NCI-H2171 (cell line): ENCODE results near the gene ERFL.

ENCODE experiments used
- DNase-seq: peaks from one replicate; lab custom pipeline; 2025; lab: John Stamatoyannopoulos, UW

ERFL gene

DNA sequence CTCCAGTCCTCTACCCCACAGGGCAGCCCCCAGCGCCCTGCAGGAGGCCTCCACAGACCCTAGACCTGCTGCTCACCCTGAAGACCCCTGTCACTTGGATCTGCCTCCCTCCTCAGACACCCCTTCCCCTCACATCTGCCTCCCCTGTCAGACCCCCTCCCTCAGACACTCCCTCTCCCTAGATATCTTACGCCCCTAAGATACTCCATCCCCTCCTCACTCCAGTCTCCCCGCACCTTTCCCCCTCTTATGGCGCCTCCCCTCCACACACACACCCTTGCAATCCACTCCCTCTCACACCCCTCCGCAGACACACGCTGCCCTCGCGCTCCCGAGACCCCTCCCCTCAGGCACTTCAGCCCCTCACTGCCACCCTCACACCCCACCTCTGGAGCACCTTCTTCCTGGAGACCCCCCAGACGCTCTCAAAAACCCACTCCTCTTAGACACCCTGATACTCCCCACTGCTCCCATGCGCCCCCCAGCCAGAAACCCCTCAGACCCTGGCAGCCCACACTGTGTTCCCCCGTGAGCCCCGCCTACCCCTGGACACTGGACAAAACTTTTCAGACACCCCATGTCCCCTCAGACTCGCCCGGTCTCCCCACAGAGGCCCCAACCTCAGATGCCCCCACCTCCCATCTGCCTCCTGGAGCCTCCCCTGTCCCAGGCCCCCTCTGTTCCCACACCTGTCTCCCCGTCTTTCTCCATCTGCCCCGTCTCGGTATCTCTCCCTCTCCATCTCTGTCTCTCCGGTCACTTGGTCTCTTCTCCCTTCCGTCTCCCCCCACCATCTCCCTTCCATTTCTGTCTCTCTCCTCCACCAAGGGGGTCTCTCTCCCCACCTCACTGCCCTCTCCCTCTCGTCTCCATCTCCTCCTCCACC lies 14.5 kb downstream of the ERFL start:
- no peak for DNase-seq

- DNase-seq, result no peak
These were observed 15.2 kb downstream of the ERFL start for GRCh38 chr19:41912899-41913537.

DNA sequence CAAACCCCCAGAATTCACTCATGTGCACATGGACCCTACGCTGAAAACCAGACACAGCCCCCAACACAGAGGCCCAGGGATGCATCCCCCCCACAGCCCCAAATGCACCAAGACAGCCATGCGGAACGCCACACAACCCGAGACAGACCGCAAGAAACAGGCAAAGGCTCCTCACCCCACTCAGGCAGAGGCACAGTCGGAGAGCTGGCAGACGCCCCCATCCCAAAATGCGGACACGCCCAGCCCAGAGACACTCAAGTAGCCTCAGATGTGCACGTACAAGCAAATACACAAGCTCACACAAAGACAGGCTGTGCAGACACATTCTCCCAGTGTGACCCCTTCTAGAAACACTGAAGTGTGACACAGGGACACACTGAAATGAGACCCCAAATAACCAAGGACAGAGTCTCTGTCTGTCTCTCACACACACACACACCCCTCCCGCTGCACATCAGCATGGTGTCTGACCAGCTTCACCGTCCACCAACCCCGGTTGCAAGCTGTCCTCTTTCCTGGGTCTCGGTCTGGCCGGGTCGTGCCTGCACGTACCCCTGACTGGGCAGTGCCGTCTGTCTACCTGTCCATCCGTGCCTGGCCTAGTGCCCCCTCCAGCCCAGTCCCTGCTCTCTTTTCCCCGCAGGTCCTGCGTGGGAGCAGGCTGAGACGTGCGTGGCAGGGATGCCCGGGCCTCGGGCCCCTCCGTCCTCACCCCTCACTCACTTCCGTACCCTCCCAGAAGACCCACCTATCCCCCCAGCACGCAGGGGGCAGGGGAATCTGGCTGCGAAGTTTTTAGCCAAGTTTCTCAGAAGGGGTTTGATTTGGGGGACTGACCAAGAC lies 16.1 kb downstream of the ERFL start:
- no peak for DNase-seq

- no peak for DNase-seq
These were observed 17.0 kb downstream of the ERFL start for GRCh38 chr19:41910992-41911888.

DNA sequence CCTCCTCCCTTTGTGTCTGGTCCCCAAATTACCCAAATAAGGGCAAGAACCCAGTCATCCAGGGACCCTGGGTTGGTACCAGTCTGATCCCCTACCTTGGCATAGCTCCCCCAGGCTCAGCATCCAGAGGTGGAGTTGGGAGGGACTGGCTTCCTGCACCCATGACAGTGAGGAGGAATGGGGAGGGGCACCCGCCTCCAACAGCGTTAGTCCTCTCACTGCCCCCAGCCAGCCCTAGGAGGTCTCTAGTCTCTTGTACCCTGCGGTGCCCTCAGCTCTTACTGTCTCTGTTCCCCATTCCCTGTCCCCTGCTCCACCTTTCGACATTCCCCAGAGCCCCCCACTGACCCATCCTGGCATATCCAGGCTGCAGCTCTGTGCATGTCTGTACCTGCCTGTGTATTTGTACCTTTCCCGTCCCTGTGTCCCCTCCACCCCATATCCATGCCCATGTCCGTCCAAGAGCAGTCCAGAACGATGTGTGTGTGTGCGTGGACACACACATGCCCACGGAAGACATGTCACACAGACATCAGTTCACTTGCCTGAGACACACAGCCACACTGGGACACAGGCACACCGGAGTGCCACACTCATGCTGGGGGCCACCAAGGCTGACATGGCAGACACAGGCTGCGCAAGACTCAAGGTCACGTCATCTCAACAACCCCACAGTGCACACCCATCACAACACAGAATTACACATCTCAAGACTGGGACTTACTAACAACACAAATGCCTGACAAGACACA lies 17.8 kb downstream of the ERFL start:
- no peak for DNase-seq

GRCh38 chr19:41909706-41910105 lies 18.5 kb downstream of the ERFL start:
- DNase-seq, result no peak

DNA sequence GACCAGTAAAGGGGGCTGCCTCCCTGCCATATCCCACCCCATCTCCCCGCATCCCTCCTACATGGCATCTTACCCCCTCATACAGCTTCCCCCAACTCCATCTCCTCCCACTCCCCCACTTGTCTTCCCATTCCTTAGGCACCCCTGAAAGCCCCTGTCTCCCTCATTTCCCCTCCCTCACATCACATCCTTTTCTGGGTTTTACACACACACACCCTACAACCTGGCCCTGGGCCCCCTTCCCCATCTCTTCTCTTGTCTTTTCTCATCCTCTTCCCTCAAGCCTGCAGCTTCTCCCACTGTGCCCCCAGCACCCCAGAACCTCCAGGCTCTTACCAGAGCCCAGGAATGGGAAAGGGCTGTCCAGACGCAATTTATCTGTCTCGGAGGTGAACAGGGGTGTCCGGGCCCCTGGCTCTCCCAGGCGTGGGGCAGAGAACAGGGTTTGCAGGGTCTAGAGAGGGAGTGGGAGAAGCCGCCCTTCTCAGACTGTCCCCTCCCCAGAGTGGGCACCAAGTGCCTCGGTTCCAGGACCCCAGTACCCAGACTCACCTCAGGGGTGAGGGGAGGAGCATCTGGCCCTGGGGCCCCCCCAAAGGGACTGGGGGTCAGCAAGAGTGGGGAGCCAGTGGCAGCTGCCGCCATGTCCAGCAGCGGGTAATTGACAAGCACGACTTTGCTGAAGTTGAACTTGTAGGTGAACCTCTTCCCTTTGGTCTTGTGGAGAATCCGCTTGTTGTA lies 19.4 kb downstream of the ERFL start:
- no peak for DNase-seq

DNA sequence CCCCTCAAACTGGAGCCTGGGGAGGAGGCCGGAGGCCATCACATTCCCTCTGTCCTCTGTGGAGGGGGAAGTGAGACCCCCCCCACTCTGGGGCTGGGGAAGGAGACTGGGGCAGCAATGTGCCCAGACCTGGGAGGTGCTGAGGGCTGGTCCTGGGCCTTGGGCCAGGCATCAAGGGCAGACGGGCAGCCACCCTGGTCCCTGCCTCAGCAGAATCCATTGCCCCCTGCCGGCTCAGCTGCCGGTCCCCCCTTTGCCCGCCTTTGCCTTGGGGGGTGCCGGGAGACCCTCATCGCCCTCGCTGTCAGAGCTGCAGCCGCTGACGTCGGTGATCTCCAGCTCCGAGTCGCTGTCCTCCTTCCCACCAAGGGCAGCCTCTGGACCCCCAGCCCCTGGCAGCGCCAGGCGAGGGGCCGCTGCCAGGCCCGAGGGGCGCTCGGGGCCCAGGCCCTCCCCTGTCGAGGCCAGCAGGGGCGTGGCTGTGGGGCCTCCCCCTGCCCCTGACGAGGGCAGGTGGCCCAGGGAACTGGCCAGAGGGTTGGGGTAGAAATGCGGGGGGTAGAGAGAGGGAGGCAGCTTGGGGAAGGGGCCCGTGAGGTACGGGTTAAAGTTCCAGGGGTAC lies 20.1 kb downstream of the ERFL start:
- no peak for DNase-seq

GRCh38 chr19:41906916-41907680 lies 21.2 kb downstream of the ERFL start:
- no peak for DNase-seq

GRCh38 chr19:41906271-41906670 lies 22.0 kb downstream of the ERFL start:
- no peak for DNase-seq

- no peak for DNase-seq
These were observed 22.8 kb downstream of the ERFL start for GRCh38 chr19:41905273-41906002.

DNA sequence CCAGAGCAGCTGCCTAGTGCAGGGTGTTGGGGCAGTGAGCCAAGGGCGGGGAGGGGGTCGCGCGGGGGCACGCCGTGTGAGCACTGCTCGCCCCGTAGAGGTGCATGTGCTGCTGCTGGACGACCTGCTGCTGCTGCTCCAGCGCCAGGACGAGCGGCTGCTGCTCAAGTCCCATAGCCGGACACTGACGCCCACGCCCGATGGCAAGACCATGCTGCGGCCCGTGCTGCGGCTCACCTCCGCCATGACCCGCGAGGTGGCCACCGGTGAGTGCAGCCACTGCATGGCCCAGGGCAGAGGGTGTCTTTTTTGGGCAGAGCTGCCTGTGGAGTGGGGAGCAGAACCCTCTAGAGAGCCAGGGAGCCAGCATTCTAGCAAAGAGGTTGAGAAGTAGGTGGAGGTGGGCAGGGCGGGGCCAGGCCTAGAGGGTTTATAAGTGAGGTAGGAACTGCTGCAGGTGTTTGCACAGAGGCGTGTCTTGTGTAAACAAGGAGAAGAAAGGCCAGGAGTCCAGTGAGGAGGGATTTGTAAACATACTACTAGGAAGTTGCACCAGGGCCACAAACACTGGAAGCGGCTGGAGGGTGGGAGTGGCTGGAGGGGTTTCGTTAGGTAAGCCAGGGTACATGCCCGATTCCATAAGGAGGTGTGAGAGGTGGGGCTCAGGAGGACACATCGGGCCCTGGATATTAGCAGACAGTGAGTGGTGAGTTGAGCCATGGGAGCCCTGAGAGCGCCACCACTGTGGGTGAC lies 24.0 kb downstream of the ERFL start:
- DNase-seq, result no peak

DNA sequence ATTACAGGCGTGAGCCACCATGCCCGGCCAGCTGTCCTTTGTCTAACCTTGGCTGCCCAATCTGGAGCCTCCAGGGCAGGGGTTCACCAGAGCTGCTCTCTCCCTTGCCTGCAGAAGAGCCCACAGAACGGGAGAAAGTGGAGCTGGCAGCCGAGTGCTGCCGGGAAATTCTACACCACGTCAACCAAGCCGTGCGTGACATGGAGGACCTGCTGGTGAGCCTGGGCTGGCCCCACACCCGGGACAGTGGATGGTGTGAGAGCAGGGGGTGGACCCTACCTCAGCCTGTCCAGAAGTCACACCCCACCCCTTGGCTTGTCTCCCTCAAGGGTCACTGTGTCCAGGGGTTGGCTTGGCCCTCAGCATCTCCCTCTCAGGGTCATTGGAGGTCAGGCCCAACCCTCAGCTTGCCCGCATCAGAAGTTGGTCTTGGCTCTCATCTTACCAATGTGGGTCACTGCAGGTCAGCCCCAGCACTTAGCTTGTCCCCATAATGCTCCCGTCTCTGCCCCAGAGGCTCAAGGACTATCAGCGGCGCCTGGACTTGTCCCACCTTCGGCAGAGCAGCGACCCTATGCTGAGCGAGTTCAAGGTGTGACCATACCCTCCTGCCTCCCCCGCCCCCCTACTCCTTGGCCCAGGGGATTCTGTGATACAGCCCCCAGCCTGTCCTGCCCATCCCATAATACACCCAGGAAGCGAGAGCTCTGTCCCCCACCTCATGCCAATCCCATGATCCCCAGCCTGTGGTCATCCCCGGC lies 24.9 kb downstream of the ERFL start:
- DNase-seq, result no peak

DNA sequence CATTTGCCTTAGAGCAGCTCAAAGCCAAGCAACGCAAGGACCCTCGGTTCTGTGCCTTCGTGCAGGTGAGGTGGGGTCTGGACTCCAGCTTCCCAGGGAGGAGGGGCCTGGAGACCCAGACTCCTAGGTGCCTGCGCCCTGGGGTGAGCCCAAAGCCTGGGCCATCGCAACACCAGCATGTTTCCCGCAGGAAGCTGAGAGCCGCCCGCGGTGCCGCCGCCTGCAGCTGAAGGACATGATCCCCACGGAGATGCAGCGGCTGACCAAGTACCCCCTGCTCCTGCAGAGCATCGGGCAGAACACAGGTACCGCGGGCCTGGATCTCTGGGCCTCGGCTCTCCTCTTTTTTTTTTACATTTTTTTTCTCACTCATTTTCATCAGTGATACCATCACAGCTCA lies 25.7 kb downstream of the ERFL start:
- no peak for DNase-seq

DNA sequence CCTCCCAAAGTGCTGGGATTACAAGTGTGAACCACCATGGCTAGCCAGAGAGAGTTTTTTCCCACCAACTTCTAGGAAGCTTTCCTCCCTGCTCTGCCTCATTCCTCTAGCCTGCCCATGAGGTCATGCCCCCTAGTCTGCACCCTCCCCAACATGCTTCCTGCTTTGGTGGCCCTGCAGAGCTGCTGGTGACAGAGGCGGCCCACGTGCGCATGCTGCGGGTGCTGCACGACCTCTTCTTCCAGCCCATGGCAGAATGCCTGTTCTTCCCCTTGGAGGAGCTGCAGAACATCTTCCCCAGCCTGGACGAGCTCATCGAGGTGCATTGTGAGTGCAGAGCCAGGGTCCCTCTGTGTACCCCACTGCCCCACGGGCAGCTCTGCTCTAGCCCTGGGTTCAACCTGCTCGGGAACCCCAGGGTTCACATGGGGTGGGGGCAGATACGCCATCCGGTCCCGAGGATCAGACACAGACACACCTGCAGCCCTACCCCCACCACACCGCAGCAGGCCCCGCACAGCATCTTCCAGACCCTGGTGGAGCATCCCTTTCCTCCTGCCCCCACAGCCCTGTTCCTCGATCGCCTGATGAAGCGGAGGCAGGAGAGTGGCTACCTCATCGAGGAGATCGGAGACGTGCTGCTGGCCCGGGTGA lies 26.4 kb downstream of the ERFL start:
- DNase-seq, result no peak

- no peak for DNase-seq
These were observed 30.0 kb downstream of the ERFL start for GRCh38 chr19:41898235-41898634.
